HG03066 (cell line): Measurements from ENCODE around the gene ST8SIA5.

Experiments used
- ATAC-seq: cut with Tn5 transposase; IDR thresholded peaks from one replicate; pipeline ENCODE4 v1.9.1; 2021; ENCODE audit warnings: low read depth; ENCODE audit not compliant: unreplicated experiment

Gene ST8SIA5

DNA sequence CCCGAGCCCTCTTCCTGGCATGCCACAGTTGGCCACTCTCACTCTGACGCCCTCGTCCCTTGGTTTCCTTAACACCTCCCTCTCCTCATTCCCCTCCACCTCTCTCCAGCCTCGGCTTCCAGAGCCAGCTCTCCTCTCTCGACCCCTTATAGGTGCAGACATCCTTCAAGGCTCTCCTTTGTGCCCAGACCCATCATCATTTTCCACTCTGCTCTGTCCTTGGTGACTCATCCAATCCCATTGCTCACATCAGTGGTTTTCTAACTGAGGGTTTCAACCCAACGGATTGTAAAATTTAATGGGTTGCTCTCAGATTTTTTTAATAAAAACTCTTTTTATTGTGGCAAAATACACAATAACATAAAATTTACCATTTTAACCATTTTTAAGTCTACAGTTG, 6.2 kb downstream of the ST8SIA5 start:
- ATAC-seq: no peak

DNA sequence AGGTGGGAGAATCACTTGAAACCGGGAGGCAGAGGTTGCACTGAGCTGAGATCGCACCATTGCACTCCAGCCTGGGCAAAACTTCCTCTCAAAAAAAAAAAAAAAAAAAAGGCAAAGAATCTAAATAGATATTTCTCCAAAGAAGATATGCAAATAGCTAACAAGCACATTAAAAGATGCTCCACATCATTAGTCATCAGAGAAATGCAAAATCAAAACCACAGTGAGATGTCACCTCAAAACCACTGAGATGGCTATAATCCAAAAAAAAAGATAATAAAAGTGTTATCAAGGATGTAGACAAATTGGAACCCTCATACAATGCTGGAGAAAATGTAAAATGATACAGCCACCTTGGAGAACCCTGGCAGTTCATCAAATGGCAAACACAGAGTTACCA, 8.4 kb downstream of the ST8SIA5 start:
- ATAC-seq: no peak

DNA sequence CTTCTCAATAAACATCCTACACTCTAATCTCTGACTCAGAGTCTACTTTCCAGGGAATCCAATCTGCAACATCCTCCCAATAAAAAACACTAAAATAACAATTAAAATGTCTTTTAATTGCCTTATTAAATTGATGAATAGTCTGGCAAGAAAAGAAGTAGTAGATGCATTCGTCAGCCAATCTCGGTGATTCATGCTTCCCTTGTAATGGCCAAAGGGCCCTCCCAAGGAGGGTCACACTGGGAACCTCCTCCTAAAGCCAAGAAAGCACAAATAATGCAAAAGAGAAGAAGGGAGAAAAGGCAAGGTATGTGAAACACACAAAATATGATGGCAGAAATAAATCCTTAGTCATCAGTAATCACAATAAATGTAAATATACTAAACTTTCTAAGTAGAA, 16.8 kb downstream of the ST8SIA5 start:
- ATAC-seq: no peak

GRCh38 chr18:46738491-46738890, 18.4 kb downstream of the ST8SIA5 start:
- ATAC-seq: no peak

DNA sequence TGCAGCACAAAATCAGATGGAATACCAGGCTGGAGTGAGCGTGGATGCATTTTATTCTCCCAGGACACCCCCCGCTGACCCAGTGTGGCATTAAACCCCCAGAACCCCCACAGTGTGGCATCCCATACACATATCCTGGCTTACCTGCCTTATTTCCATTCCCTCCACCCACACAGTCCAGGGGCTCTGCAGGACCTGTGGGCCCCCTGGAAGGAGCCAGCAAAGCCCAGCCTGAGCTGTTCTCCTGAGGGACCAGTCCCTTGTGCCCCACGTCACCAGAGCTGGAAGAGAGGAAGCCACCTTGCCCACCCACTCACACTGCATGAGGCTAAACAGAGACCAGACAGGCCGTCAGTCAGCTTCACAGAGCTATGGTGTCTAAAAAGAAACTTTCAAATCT, 20.1 kb downstream of the ST8SIA5 start:
- no peak for ATAC-seq

DNA sequence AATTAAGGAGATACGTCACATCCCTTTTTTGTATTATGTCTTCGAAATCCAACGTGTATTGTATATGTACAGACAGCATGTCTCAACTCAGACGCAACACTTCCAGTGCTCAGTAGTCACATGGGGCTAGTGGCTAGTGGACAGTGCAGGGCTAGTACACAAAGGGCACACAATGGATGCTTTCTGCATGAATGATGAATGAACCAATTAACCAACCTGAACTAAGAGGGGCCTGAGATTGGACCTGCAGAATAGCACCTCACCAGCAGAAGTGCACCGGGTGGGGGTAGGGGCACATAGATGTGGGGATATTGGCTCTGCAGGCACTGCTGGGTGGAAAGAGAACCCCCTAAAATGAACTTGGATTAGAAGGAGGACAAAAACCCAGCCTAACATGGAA, 20.7 kb downstream of the ST8SIA5 start:
- ATAC-seq: no peak

- ATAC-seq: no peak
Measured at GRCh38 chr18:46734981-46735380, 21.9 kb downstream of the ST8SIA5 start.

DNA sequence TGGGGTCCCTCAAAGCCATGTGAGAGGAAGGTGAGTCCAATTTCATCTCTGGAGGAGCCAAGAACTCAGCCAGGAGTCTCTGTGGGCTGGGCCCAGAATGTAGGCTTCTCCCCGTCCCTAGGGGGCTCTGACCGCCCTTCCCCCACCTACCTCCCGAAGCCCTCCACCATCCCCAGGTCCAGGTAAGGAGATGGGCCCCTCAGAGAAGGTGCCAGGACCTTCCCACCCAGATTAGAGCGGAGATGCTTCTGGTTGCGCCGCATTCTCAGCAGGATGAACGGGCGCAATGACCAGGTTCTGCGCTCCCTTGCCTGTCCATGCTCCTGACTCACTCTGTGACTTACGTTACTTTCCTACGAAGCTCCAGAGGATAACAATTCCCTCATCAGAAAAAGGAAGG, 23.0 kb downstream of the ST8SIA5 start:
- no peak for ATAC-seq

DNA sequence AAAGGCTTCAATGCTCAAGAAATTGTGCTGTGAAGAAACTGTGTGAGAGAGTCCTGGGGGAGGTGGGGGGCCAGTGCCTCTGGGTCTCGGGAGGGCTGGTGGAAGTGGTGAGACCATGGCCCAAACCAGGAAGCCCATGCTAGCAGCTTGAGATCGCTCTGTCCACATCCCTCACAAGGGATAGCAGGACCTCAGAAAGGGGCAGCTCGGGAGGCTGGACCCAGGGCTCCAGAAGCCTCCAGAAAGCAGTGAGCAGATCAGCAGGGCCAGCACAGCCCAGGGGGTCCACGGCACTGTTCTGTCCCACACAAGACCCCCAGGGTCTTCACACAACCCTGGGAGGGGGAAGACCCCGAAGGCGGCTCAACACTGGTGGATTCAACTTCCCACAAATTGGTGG, 24.1 kb downstream of the ST8SIA5 start:
- no peak for ATAC-seq

DNA sequence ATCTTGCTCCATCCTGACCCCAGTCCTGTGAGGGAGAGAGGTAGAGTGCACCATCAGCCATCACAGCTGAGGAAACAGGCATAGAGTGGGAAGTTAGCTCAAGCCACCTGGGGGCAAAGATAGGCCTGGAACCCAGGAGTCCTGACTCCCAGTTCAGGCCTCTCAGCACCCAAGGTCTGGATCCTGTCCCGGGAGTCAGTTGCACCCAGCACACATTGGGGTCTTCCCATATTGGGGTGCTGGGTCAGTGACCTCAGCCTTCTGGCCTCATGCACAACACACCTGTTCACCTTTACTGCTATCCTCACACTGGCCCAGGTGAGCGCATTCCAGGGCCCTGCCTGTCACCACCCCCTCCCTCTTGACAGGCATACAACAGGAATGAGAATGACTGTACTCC, 24.7 kb downstream of the ST8SIA5 start:
- no peak for ATAC-seq

DNA sequence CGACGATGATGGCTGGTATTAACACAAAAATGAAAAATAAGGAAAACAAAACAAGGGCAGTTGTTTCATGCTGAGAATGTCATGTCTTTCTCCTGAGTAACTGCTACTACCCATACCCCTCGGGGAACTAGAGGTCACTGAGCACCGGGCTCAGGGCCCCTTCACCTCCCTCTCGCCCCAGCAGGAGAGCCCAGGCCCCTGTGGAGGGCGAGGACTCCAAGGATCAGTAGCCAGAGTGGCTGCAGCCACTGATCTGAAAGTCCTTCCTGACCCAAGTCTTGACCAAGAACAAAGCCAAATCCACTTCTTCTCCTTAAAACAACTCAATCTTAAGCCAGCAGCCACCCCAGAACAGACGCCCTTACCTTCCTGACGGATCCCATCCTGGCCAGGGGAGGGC, 25.5 kb downstream of the ST8SIA5 start:
- no peak for ATAC-seq

GRCh38 chr18:46728219-46728930, 28.5 kb downstream of the ST8SIA5 start:
- no peak for ATAC-seq

- ATAC-seq: no peak
Measured at GRCh38 chr18:46727177-46727576, 29.7 kb downstream of the ST8SIA5 start.

DNA sequence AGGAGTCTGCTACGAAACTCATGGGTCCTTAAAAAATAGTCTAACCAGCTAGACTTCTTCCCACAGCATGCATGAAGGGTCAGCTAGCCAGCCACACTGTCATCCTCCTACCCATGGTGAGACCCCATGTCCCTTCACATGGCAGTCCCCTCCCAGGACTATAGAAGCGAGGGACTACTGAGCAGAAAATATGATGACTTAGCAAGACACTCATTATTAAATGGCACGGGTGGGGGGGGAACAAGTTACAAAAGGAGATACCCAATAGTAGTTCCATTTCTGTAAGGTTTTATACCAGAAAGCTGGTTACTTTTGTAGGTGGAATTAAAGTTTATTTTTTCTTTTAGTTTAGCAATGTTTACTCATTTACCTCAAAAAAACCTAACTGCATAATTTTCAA, 31.5 kb downstream of the ST8SIA5 start:
- ATAC-seq: no peak

DNA sequence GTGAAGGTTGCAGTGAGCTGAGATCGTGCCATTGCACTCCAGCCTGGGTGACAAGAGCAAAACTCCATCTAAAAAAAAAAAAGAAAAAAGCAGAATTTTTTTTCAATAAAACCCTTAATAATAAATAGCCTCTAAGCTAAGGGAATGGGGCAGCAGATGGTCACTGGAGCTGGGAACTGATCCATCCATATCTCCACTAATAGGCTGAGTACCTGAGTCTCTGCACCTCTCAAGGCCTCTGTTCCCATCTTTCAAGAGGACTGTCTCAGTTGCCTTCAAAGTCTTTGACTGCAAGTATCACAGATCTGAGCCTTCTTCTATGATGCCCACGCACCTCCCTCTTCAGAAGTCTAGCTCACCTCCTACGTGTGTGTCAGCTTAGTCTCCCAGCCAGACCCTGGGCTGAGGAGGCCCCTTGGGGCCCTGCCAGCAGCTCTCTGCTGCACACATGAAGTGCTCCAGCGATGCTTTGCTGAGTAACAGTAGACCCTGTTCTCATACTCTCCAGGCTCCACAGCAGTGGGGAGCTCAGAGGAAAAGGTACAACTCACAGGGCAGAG, 32.9 kb downstream of the ST8SIA5 start:
- no peak for ATAC-seq

DNA sequence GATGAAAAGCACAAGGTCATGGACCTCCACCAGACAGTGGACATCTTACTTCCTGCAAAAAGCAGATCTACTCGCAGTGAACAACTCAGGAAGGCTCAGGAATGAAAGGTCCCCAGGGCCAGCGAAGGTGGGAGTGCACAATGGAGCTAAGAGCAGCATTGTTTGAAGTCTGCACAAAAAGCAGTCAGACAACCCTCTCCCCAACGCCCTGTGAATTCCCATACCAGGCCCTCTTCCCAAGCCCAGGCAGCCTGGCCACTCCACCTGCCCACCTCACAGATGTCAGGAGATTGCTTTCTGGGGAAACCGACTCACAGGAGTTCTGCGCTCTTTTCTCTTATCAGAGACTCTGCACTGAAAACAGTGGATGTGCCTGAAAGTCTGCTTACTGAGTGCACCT, 34.8 kb downstream of the ST8SIA5 start:
- ATAC-seq: no peak

- ATAC-seq: no peak
Measured at GRCh38 chr18:46721331-46721730, 35.5 kb downstream of the ST8SIA5 start.

GRCh38 chr18:46720521-46720920, 36.3 kb downstream of the ST8SIA5 start:
- ATAC-seq: no peak

GRCh38 chr18:46720092-46720491, 36.8 kb downstream of the ST8SIA5 start:
- no peak for ATAC-seq

DNA sequence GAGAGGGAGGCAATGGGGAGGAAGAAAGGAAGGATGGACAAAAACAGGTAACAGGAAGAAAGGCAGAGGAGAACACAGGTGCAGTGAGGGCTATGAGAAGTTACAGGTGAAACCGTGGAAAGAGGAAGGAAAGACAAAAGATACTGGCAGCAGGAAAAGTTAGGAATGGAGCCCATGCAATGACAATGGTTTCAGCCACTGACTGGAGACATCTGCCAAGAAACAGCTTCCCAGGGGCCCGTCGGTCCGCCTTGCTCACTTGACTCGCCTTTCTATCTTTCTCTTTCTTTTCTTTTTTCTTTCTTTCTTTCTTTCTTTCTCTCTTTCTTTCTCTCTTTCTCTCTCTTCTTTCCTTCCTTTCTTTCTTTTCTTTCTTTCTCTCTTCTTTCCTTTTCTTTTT, 37.5 kb downstream of the ST8SIA5 start:
- no peak for ATAC-seq

DNA sequence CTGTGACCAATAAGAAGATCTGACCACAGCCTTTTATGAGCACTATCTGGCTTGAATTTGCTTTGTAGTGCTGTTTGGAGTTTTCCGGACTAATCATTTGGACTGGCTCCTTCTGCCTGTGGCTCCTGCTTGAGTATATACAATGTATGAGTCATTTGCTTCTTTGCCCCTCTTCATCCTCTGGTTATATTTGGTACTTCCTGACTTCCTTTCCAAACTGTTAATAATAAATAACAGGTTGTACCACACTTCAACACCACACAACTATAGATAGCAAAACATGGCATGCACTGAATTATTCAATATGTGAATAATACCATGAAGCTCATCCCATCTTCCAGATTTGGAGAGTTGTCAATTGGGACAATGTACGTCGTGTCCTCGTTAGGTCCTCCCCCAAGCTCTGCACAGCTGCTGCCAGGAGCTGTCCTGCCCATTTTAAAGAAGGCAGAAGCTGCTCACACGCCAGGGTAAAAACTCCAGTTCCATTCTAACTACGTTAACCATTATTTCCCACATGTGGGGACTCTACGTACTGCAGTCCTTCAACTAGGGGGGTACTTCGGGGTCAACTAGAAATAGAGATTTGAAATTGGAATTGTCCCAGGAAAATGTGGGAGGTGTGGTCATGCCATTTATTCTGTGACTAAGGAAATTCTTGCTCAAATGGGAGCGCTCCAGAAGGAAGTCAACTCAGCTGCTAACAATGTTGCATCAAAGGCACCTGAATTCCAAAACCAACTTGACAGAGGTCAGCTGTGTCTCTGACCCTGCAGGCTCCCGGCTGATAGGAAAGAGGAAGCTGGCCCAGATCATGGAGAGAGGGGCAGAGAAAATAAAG, 38.1 kb downstream of the ST8SIA5 start:
- ATAC-seq: no peak

DNA sequence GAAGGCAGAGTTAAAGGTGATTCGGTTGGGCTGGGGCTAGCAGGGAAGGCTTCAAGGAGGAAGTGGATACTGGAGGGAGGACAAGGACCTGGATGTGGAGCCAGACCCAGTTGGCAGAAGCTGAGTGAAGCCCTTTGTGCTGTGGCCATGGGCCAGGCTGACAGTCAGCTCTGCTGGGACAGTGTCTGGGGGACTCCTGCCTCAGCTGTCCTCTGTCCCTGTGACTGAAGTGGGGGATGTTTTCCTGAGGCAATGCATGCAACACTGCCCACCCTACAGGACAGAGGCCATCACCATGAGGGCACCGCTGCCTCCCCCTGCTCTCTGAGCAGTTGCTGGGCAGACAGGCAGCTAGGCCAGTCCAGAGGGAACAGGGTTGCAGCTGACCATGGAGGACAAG, 40.0 kb downstream of the ST8SIA5 start:
- no peak for ATAC-seq
